IPS-15b (cell line): Measurements from ENCODE around the gene CCDC90B.
"Not testable (repeated sequence)": the region's sequence is repeated elsewhere in the genome, so short reads cannot be mapped to it uniquely, and the experiment has no call there.

Experiments used
- H3K27me3 ChIP-seq: one replicate; pipeline ENCODE4 v1.6.1; 2013; ENCODE audit warnings: low read length; ENCODE audit not compliant: control insufficient read depth, insufficient read depth
- H3K36me3 ChIP-seq: one replicate; pipeline ENCODE4 v1.6.1; 2013; ENCODE audit warnings: low read length; ENCODE audit not compliant: control insufficient read depth, insufficient read depth
- H3K4me1 ChIP-seq: one replicate; pipeline ENCODE4 v1.6.1; 2013; ENCODE audit warnings: mild to moderate bottlenecking, low read length; ENCODE audit not compliant: control insufficient read depth, insufficient read depth
- H3K4me3 ChIP-seq: one replicate; pipeline ENCODE4 v1.5.1; 2013; ENCODE audit warnings: low read depth, low read length
- H3K9ac ChIP-seq: one replicate; pipeline ENCODE4 v1.6.1; 2013; ENCODE audit warnings: low read depth, mild to moderate bottlenecking, low read length
- H3K9me3 ChIP-seq: one replicate; pipeline ENCODE4 v1.6.1; 2013; ENCODE audit warnings: mild to moderate bottlenecking, low read length; ENCODE audit not compliant: control insufficient read depth, insufficient read depth

CCDC90B gene

DNA sequence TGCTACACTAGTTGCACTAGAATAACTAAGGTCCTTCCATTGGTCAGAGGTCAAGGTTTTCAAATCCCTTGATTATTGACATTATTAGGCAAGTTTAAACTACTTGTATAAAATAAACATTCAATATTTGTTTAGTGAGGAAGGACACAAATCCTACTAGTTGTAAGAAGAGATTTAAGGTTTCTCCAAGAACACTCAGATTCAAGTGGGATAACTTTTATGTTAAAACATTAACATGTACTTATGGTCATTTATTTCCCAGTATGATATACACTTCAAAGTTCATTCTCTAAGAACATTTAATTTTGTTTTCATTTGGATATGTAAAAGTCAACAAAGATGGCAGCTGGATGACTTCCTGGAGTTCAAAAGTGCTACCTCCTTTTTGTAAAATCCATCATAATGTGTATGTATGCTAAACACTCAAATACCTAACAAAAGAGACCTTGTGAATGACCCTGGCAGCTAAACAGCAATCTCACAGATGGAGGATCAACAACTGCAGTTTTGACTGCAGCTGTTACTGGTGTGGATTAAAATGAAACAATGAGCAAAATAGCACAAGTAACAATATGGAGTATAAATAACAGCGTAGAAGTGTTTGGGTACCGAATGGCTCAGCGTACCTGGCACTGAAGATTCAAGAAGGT is 1.5 kb downstream of the CCDC90B start:
- peak overlapping the region; percentile 92 for H3K9ac ChIP-seq
- no peaks in the 10 kb centered on the region for H3K27me3 ChIP-seq
- no peaks in the 10 kb centered on the region for H3K36me3 ChIP-seq
- H3K9me3 ChIP-seq = no peaks in the 10 kb centered on the region
- H3K4me1 ChIP-seq = peaks cover 2% of the 10 kb centered on the region
- H3K4me3 ChIP-seq = peak overlapping the region; percentile 97

DNA sequence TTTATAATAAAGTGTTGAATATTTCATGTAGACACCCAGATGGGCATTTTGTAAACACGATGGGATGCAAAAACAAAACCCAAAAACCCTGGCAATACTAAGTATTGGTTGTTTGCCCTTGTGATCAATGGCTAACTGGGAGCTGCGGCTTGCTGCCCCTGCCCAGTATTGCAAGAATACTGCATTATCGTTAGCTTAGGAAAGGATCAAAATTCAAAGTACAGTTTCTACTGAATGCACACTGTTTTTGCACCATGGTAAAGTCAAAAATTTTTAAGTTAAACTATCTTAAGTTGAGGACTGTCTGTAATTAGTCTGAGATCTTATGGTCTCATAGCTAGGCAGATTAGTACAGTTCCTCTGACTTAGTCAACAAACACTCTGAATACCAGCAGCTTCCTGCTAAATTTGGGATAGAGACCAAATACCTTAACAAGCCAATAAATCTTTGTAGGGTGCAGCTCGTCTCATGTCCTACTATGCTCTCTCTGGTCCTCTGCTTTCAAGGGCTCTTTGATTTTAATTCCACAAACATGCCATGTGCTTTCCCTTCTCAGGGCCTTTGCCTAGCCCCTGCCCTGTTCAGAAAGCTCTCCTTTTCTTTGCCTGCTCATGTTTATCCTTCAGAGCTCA is 4.0 kb downstream of the CCDC90B start:
- Histone ChIP-seq H3K9me3 (no peaks in the 10 kb centered on the region), H3K9ac (no peak overlapping the region), H3K36me3 (no peaks in the 10 kb centered on the region)

GRCh38 chr11:83280256-83280655 is 5.9 kb downstream of the CCDC90B start:
- Histone ChIP-seq H3K27me3 (no peaks in the 10 kb centered on the region), H3K9ac (no peak overlapping the region), H3K9me3 (no peaks in the 10 kb centered on the region), H3K4me1 (no peaks in the 10 kb centered on the region), H3K4me3 (no peak overlapping the region), H3K36me3 (no peaks in the 10 kb centered on the region)

More for the DNA sequence above, 4.0 kb downstream of the CCDC90B start:
- no peak overlapping the region for H3K4me3 ChIP-seq
- peaks cover 2% of the 10 kb centered on the region for H3K4me1 ChIP-seq
- no peaks in the 10 kb centered on the region for H3K27me3 ChIP-seq

DNA sequence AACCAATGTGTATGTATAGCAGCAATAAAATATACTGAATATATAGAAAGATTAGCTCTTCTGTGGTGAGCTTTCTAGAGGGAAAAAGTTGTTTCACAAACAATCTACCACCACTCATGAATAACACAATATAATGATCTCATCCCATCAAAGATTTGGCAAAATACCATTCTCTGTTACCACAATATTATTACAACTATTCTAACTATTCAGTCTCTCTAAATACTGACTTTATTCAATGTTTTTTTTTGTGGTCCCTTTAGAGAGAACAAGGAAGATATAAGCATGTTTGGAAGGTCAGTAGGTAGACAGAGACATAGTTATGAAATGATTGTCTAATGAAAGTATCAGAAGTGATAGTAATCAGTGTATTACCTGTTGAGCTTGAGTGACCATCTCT is 7.8 kb downstream of the CCDC90B start:
- Histone ChIP-seq H3K9ac (no peak overlapping the region), H3K27me3 (no peaks in the 10 kb centered on the region), H3K4me3 (no peak overlapping the region), H3K4me1 (no peaks in the 10 kb centered on the region), H3K9me3 (no peaks in the 10 kb centered on the region), H3K36me3 (no peaks in the 10 kb centered on the region)

DNA sequence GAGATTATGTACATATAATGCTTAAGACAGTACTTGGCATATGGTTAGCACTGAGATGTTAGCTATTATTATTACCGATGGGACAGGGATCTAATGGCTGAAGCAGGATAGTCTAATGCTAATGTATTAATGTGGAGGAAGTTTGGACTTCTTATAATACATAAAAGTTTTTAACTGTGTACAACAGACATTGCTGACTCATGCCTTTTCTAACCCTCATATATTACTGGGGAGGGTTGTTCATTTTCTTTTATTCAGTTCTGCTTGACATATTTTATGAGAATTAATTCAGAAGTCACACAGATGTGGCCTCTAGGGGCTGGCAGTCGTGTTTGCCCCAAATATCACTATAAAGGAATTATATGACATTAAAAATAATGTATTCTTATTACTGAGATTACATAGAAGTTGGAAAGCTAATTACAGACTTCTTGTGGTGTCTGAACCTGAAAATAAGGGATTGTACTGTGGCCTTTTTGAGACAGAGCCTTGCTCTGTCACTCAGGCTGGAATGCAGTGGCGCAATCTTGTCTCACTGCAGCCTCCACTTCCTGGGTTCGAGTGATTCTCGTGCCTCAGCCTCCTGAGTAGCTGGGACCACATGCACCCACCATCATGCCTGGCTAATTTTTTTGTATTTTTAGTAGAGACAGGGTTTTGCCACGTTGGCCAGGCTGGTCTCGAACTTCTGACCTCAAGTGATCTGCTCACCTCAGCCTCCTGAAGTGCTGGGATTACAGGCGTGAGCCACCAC is 10.1 kb downstream of the CCDC90B start:
- Histone ChIP-seq H3K4me1 (no peaks in the 10 kb centered on the region), H3K27me3 (no peaks in the 10 kb centered on the region), H3K9me3 (no peaks in the 10 kb centered on the region), H3K9ac (no peak overlapping the region), H3K4me3 (no peak overlapping the region), H3K36me3 (no peaks in the 10 kb centered on the region)

GRCh38 chr11:83272627-83273026 is 13.5 kb downstream of the CCDC90B start:
- Histone ChIP-seq H3K9ac (no peak overlapping the region), H3K9me3 (no peaks in the 10 kb centered on the region), H3K36me3 (no peaks in the 10 kb centered on the region), H3K4me1 (no peaks in the 10 kb centered on the region), H3K27me3 (no peaks in the 10 kb centered on the region), H3K4me3 (no peak overlapping the region)

DNA sequence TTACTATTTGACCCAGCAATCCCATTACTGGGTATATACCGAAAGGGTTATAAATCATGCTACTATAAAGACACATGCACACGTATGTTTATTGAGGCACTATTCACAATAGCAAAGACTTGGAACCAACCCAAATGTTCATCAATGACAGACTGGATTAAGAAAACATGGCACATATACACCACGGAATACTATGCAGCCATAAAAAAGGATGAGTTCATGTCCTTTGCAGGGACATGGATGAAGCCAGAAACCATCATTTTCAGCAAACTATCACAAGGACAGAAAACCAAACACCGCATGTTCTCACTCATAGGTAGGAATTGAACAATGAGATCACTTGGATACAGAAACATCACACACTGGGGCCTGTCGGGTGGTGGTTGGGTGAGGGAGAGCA is 14.4 kb downstream of the CCDC90B start:
- H3K9ac ChIP-seq, H3K4me3 ChIP-seq, H3K9me3 ChIP-seq, H3K27me3 ChIP-seq, H3K4me1 ChIP-seq, H3K36me3 ChIP-seq: not testable (repeated sequence)

DNA sequence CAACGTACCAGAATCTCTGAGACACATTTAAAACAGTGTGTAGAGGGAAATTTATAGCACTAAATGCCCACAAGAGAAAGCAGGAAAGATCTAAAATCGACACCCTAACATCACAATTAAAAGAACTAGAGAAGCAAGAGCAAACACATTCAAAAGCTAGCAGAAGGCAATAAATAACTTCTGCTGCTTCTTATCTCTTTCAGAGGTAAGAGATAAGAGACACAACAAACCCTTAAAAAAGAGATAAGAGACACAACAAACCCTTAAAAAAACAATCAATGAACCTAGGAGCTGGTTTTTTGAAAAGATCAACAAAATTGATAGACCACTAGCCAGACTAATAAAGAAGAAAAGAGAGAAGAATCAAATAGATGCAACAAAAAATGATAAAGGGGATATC is 17.1 kb downstream of the CCDC90B start:
- H3K27me3 ChIP-seq, H3K4me1 ChIP-seq, H3K4me3 ChIP-seq, H3K9me3 ChIP-seq, H3K9ac ChIP-seq, H3K36me3 ChIP-seq: not testable (repeated sequence)

- no peaks in the 10 kb centered on the region for H3K27me3 ChIP-seq
- H3K9me3 ChIP-seq = no peaks in the 10 kb centered on the region
- no peaks in the 10 kb centered on the region for H3K4me1 ChIP-seq
- H3K9ac ChIP-seq = no peak overlapping the region
- H3K4me3 ChIP-seq = no peak overlapping the region
- H3K36me3 ChIP-seq = peaks cover 7% of the 10 kb centered on the region
Measured at GRCh38 chr11:83265331-83265730, 20.8 kb downstream of the CCDC90B start.

- Histone ChIP-seq H3K4me1 (no peaks in the 10 kb centered on the region), H3K9me3 (no peaks in the 10 kb centered on the region), H3K9ac (no peak overlapping the region), H3K4me3 (no peak overlapping the region), H3K36me3 (no peaks in the 10 kb centered on the region), H3K27me3 (no peaks in the 10 kb centered on the region)
Measured at GRCh38 chr11:83259559-83259958, 26.6 kb downstream of the CCDC90B start.

DNA sequence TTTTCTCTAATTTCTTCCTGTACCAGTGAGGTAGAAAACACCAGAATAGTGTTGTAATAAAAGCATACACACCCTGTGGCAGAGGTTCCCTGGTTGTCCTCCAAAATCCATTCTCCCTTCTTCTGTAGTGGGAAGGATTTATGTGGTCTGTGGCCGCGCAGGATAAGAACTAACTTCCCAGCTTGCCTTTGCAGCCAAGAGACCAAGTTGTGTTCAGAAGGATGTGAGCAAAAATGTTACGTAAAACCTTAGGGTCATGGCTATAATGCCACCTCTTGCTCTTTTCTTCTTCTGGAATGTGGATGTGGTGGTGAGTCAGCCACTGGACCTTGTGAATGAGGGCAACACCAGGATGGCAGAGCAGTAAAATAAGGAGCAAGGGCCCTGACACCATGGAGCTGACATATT is 28.4 kb downstream of the CCDC90B start:
- no peaks in the 10 kb centered on the region for H3K9me3 ChIP-seq
- no peak overlapping the region for H3K4me3 ChIP-seq
- no peaks in the 10 kb centered on the region for H3K36me3 ChIP-seq
- no peaks in the 10 kb centered on the region for H3K27me3 ChIP-seq
- no peaks in the 10 kb centered on the region for H3K4me1 ChIP-seq
- H3K9ac ChIP-seq = no peak overlapping the region
